SK-N-SH treated with all-trans-retinoic acid at 6 μM for 48 hours (cell line): ENCODE measurements around the gene NKX6-2.

ENCODE experiments used
- ATAC-seq: fragments of 200-7000 bp; cut with Tn5 transposase; 3 replicates; pipeline ENCODE4 v1.9.1; 2020; ENCODE audit warnings: mild to moderate bottlenecking, moderate library complexity
- ARNTL ChIP-seq: fragments of 450-650 bp; formaldehyde crosslinking; IDR thresholded peaks from 2 replicates; pipeline ENCODE4 v1.5.0; 2020; ENCODE audit warnings: low read depth, mild to moderate bottlenecking, moderate library complexity, borderline replicate concordance
- BACH2 ChIP-seq: fragments of 250-450 bp; sonication (Bioruptor Pico); IDR thresholded peaks from 2 replicates; pipeline ENCODE4 v1.9.0; 2021; ENCODE audit warnings: mild to moderate bottlenecking, borderline replicate concordance
- CSDC2 ChIP-seq: fragments of 250-450 bp; sonication (Bioruptor Pico); IDR thresholded peaks from 2 replicates; pipeline ENCODE4 v1.5.0; 2020; ENCODE audit warnings: mild to moderate bottlenecking, moderate library complexity
- ESRRG ChIP-seq: fragments of 250-450 bp; sonication (Bioruptor Pico); IDR thresholded peaks from 2 replicates; pipeline ENCODE4 v1.6.1; 2021; ENCODE audit warnings: mild to moderate bottlenecking
- ISL1 ChIP-seq: fragments of 250-450 bp; sonication (Bioruptor Pico); IDR thresholded peaks from 2 replicates; pipeline ENCODE4 v2.1.2; 2022; ENCODE audit warnings: mild to moderate bottlenecking, moderate library complexity
- OSR1 ChIP-seq: fragments of 250-450 bp; sonication (Bioruptor Pico); IDR thresholded peaks from 2 replicates; pipeline ENCODE4 v1.8.0; 2022; ENCODE audit warnings: moderate library complexity, mild to moderate bottlenecking, inconsistent platforms
- PPARA ChIP-seq: fragments of 250-450 bp; sonication (Bioruptor Pico); IDR thresholded peaks from 2 replicates; pipeline ENCODE4 v1.5.0; 2020; ENCODE audit warnings: mild to moderate bottlenecking, borderline replicate concordance
- SNAI2 ChIP-seq: fragments of 250-450 bp; sonication (Bioruptor Pico); IDR thresholded peaks from 2 replicates; pipeline ENCODE4 v1.5.0; 2020; ENCODE audit warnings: mild to moderate bottlenecking, moderate library complexity
- TCF4 ChIP-seq: fragments of 250-450 bp; sonication (Bioruptor Pico); IDR thresholded peaks from 2 replicates; pipeline ENCODE4 v1.8.0; 2021; ENCODE audit warnings: mild to moderate bottlenecking, moderate library complexity, borderline replicate concordance
- TOX ChIP-seq: fragments of 250-450 bp; sonication (Bioruptor Pico); IDR thresholded peaks from 2 replicates; pipeline ENCODE4 v1.8.0; 2021; ENCODE audit warnings: mild to moderate bottlenecking, moderate library complexity, borderline replicate concordance
- ZC3H10 ChIP-seq: fragments of 250-450 bp; sonication (Bioruptor Pico); IDR thresholded peaks from 2 replicates; pipeline ENCODE4 v1.5.1; 2021; ENCODE audit warnings: mild to moderate bottlenecking, moderate library complexity
- ZFP3 ChIP-seq: fragments of 250-450 bp; sonication (Bioruptor Pico); IDR thresholded peaks from 2 replicates; pipeline ENCODE4 v1.5.0; 2020; ENCODE audit warnings: mild to moderate bottlenecking, moderate library complexity
- ZFP30 ChIP-seq: fragments of 450-650 bp; formaldehyde crosslinking; IDR thresholded peaks from 2 replicates; pipeline ENCODE4 v1.5.0; 2022; ENCODE audit warnings: mild to moderate bottlenecking, moderate library complexity
- ZNF565 ChIP-seq: fragments of 450-650 bp; formaldehyde crosslinking; conservative IDR thresholded peaks from 2 replicates; pipeline ENCODE4 v1.5.0; 2020; ENCODE audit warnings: low read depth, mild to moderate bottlenecking, moderate library complexity
- ZNF70 ChIP-seq: fragments of 450-650 bp; formaldehyde crosslinking; IDR thresholded peaks from 2 replicates; pipeline ENCODE4 v1.5.0; 2020; ENCODE audit warnings: mild to moderate bottlenecking, moderate library complexity
- ZNF8 ChIP-seq: fragments of 450-650 bp; formaldehyde crosslinking; IDR thresholded peaks from 2 replicates; pipeline ENCODE4 v1.5.0; 2020; ENCODE audit warnings: mild to moderate bottlenecking, moderate library complexity
- TF ChIP-seq, protein P1 (sequence below): fragments of 250-450 bp; sonication (Bioruptor Pico); IDR thresholded peaks from 2 replicates; pipeline ENCODE4 v1.8.0; 2020; ENCODE audit warnings: mild to moderate bottlenecking, moderate library complexity, borderline replicate concordance
- TF ChIP-seq, protein P2 (sequence below): fragments of 250-450 bp; sonication (Bioruptor Pico); IDR thresholded peaks from 2 replicates; pipeline ENCODE4 v1.8.0; 2021; ENCODE audit warnings: low read depth, mild to moderate bottlenecking, moderate library complexity, borderline replicate concordance
- TF ChIP-seq, protein P3 (sequence below): fragments of 250-450 bp; sonication (Bioruptor Pico); IDR thresholded peaks from 2 replicates; pipeline ENCODE4 v1.5.1; 2021; ENCODE audit warnings: mild to moderate bottlenecking, moderate library complexity
- TF ChIP-seq, protein P4 (sequence below): fragments of 250-450 bp; sonication (Bioruptor Pico); IDR thresholded peaks from 2 replicates; pipeline ENCODE4 v1.5.1; 2020; ENCODE audit warnings: low read depth, mild to moderate bottlenecking, moderate library complexity

The NKX6-2 gene

DNA sequence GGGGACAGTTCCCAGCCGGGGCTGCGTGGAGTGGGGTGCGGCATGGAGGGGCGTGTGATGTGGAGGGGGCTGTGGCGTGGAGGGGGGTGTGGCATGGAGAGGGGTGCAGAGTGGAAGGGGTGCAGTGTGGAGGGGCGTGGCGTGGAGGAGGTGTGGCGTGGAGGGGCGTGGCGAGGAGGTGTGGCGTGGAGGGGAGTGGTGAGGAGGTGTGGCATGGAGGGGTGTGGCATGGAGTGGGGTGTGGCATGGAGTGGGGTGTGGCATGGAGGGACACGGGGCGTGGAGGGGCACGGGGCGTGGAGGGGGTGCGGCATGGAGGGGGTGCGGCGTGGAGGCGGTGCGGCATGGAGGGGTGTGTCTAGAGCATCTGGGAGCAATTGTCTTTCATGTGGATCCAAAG, 33.6 kb downstream of the NKX6-2 start (continued):
- TF ChIP-seq, protein P1, sequence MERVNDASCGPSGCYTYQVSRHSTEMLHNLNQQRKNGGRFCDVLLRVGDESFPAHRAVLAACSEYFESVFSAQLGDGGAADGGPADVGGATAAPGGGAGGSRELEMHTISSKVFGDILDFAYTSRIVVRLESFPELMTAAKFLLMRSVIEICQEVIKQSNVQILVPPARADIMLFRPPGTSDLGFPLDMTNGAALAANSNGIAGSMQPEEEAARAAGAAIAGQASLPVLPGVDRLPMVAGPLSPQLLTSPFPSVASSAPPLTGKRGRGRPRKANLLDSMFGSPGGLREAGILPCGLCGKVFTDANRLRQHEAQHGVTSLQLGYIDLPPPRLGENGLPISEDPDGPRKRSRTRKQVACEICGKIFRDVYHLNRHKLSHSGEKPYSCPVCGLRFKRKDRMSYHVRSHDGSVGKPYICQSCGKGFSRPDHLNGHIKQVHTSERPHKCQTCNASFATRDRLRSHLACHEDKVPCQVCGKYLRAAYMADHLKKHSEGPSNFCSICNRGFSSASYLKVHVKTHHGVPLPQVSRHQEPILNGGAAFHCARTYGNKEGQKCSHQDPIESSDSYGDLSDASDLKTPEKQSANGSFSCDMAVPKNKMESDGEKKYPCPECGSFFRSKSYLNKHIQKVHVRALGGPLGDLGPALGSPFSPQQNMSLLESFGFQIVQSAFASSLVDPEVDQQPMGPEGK (CRISPR knock-in tag) = no peak
- TF ChIP-seq ESRRG (no peak), BACH2 (CRISPR knock-in tag) (no peak), ZFP30 (no peak), ZNF8 (CRISPR knock-in tag) (no peak), PPARA (CRISPR knock-in tag) (no peak), ZFP3 (no peak), CSDC2 (no peak), ZNF565 (no peak), ZC3H10 (CRISPR knock-in tag) (no peak)
- TF ChIP-seq, protein P2, sequence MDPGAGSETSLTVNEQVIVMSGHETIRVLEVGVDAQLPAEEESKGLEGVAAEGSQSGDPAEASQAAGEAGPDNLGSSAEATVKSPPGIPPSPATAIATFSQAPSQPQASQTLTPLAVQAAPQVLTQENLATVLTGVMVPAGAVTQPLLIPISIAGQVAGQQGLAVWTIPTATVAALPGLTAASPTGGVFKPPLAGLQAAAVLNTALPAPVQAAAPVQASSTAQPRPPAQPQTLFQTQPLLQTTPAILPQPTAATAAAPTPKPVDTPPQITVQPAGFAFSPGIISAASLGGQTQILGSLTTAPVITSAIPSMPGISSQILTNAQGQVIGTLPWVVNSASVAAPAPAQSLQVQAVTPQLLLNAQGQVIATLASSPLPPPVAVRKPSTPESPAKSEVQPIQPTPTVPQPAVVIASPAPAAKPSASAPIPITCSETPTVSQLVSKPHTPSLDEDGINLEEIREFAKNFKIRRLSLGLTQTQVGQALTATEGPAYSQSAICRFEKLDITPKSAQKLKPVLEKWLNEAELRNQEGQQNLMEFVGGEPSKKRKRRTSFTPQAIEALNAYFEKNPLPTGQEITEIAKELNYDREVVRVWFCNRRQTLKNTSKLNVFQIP (CRISPR knock-in tag) = no peak

DNA sequence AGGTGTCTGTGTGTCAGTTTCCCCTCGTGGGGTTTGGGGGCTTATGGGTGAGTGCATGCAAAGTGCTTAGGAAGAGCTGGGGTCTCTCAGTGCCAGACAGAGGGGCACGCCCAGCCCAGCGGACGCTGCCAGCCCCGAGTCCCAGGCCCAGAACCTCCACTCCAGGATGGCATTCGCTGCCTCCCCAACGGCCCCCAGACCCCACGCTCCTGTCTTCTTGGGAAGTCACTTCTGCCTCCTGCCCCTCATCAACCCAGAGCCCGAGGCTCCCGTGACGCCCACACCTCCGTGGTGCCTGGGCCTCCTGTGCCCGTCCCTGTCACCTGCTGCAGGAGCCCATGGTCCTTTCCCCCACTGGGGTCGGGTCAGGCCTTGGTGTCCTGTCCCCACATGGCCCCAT, 35.0 kb downstream of the NKX6-2 start:
- ATAC-seq = no peak
- TF ChIP-seq ZNF565 = no peak

DNA sequence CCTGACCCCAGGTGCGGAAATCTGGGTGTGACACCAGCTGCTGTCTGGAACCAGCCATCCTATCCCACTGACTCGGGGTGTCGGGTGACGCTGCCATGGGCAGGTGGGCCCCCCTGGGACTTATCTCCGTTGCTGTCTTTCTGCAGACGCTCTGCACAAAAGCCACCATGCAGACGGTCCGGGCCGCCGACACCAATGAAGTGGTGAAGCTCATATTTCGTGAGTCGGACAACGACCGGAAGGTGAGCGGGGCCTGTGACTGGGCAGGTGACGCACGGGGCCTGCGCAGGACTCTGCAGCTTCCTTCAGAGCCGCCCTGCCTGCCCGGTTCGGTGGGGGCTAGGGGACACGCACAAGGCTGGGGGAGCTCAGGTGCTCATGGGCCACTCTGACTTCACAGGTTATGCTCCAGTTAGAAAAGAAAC, 36.6 kb downstream of the NKX6-2 start:
- TF ChIP-seq TCF4 (CRISPR knock-in tag) = no peak
- TF ChIP-seq, protein P3, sequence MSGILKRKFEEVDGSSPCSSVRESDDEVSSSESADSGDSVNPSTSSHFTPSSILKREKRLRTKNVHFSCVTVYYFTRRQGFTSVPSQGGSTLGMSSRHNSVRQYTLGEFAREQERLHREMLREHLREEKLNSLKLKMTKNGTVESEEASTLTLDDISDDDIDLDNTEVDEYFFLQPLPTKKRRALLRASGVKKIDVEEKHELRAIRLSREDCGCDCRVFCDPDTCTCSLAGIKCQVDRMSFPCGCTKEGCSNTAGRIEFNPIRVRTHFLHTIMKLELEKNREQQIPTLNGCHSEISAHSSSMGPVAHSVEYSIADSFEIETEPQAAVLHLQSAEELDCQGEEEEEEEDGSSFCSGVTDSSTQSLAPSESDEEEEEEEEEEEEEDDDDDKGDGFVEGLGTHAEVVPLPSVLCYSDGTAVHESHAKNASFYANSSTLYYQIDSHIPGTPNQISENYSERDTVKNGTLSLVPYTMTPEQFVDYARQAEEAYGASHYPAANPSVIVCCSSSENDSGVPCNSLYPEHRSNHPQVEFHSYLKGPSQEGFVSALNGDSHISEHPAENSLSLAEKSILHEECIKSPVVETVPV (CRISPR knock-in tag) = no peak
- no peak for TF ChIP-seq ARNTL (CRISPR knock-in tag)
- TF ChIP-seq ZFP30 = no peak
- no peak for TF ChIP-seq ISL1 (CRISPR knock-in tag)
- TF ChIP-seq ZNF565 = no peak
- TF ChIP-seq ZC3H10 (CRISPR knock-in tag) = no peak
- TF ChIP-seq, protein P4, sequence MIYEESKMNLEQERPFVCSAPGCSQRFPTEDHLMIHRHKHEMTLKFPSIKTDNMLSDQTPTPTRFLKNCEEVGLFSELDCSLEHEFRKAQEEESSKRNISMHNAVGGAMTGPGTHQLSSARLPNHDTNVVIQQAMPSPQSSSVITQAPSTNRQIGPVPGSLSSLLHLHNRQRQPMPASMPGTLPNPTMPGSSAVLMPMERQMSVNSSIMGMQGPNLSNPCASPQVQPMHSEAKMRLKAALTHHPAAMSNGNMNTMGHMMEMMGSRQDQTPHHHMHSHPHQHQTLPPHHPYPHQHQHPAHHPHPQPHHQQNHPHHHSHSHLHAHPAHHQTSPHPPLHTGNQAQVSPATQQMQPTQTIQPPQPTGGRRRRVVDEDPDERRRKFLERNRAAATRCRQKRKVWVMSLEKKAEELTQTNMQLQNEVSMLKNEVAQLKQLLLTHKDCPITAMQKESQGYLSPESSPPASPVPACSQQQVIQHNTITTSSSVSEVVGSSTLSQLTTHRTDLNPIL (CRISPR knock-in tag) = no peak
- ATAC-seq = no peak

DNA sequence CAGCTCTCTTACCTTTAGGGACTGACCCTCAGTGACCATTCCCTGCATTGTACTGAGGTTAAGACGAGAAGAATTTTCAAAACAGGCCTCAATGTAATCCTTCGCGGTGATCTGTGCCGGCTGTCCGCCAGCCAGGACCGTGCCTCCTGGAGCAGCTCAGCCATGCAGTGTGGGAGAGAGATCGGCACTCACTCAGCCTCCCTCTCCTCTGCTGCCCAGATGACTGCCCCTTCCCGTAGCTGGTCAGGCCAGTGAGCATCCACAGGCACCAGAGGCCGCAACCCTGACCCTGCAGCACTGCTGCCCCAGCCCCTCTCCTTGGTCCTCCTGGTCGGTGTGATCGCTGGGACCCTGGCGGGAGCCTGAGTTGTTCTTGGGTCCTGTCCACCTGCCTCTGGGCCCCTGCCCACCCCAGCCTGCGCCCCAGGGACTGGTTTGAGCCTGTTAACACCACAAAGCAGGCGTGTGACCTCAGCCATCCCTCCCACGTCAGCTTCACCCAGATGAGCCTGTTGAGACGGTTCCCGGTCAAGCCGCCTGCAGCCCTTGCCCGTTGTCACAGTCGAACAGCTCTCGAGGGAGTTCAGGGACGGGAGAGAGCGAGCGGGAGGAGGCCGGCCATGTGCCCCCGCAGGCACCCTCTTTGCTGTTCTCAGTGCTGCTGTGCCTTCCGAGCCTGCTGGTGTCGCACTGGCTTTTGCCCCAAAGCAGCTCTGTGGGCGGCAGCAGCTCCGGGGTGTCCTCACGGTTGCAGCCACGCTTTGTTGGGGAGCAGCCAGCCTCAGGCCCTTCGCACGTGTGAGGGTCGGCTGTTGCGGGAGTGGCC, 37.2 kb downstream of the NKX6-2 start:
- ATAC-seq = no peak
- TF ChIP-seq OSR1 (CRISPR knock-in tag) (no peak), TOX (CRISPR knock-in tag) (no peak), ZNF8 (CRISPR knock-in tag) (no peak), ZC3H10 (CRISPR knock-in tag) (no peak), SNAI2 (CRISPR knock-in tag) (no peak), ZNF70 (CRISPR knock-in tag) (no peak), ISL1 (CRISPR knock-in tag) (no peak), ZFP30 (no peak), ZNF565 (no peak)
- TF ChIP-seq, protein P4 (CRISPR knock-in tag) = no peak
- TF ChIP-seq, all 23 proteins: peak for 0
